RWPE1 (cell line): Measurements from ENCODE around the gene CYSLTR2.
A peak's percentile ranks its signal among the peaks of the same experiment; 100 is the strongest.
"Not testable (repeated sequence)": the region's sequence is repeated elsewhere in the genome, so short reads cannot be mapped to it uniquely, and the experiment has no call there.

ENCODE experiments used
- CTCF ChIA-PET: fragments of 350-600 bp; sonication (Branson Sonifier 250); formaldehyde crosslinking; extraction: SDS; loops from one replicate; lab custom pipeline; 2021; lab: Yijun Ruan, JAX
- POLR2A ChIA-PET: fragments of 400-600 bp; formaldehyde crosslinking; extraction: SDS; loops from one replicate; lab custom pipeline; 2020; ENCODE audit warnings: antibody characterized with exemption; ENCODE audit not compliant: low non-redundant PET; lab: Yijun Ruan, JAX
- DNase-seq: peaks from one replicate; pipeline ENCODE4 v3.0.0; 2012; ENCODE audit warnings: low spot score
- H3K27ac ChIP-seq: fragments of 450-650 bp; 2 replicates; pipeline ENCODE4 v1.5.1; 2017
- CTCF ChIP-seq: fragments of 450-650 bp; conservative IDR thresholded peaks from 2 replicates; pipeline ENCODE4 v1.5.1; 2017; ENCODE audit warnings: low read depth, mild to moderate bottlenecking

The CYSLTR2 gene

GRCh38 chr13:48687249-48687648 is 33.5 kb downstream of the CYSLTR2 start:
- ChIA-PET CTCF (no interaction called here), POLR2A (no interaction called here)
- no peak overlapping the region for H3K27ac ChIP-seq
- no peak for DNase-seq
- no peak for TF ChIP-seq CTCF

- ChIA-PET POLR2A (no interaction called here), CTCF (no interaction called here)
- no peak for TF ChIP-seq CTCF
- no peak for DNase-seq
- H3K27ac ChIP-seq = no peak overlapping the region
Observed at GRCh38 chr13:48693998-48694397, 40.3 kb downstream of the CYSLTR2 start.

DNA sequence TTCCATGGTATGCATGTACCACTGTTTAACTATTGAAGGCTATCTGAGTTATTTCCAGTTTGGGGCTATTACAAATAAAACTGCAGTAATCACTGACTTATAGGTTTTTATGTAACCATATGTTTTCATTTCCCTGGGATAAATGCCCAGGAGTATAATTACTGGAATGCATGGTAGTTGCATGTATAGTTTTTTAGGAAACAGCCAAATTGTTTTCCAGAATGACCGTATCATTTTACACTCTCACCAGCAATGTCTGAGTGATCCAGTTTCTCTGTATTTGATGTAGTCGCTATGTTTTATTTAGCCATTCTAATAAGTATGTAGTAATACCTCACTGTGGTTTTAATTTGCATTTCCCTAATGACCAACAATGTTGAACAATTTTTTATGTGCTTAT is 42.0 kb downstream of the CYSLTR2 start:
- POLR2A ChIA-PET = no interaction called here
- H3K27ac ChIP-seq = no peak overlapping the region
- DNase-seq = no peak
- TF ChIP-seq CTCF = no peak
- CTCF ChIA-PET = no interaction called here

DNA sequence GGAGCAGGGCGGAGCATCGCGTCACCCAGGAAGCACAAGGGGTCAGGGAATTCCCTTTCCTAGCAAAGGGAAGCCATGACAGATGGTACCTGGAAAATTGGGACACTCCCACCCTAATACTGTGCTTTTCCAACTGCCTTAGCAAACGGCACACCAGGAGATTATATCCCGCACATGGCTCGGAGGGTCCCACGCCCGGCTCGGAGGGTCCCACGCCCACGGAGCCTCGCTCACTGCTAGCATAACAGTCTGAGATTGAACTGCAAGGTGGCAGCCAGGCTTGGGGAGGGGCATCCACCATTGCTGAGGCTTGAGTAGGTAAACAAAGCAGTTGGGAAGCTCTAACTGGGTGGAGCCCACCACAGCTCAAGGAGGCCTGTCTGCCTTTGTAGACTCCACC is 42.9 kb downstream of the CYSLTR2 start:
- POLR2A ChIA-PET, H3K27ac ChIP-seq, DNase-seq, CTCF ChIA-PET: not testable (repeated sequence)

DNA sequence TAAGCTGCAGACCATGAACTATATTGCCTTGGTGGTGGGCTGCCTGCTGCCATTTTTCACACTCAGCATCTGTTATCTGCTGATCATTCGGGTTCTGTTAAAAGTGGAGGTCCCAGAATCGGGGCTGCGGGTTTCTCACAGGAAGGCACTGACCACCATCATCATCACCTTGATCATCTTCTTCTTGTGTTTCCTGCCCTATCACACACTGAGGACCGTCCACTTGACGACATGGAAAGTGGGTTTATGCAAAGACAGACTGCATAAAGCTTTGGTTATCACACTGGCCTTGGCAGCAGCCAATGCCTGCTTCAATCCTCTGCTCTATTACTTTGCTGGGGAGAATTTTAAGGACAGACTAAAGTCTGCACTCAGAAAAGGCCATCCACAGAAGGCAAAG is 53.7 kb downstream of the CYSLTR2 start:
- CTCF ChIA-PET = no interaction called here
- no peak overlapping the region for H3K27ac ChIP-seq
- POLR2A ChIA-PET = no interaction called here
- DNase-seq = no peak
- no peak for TF ChIP-seq CTCF

DNA sequence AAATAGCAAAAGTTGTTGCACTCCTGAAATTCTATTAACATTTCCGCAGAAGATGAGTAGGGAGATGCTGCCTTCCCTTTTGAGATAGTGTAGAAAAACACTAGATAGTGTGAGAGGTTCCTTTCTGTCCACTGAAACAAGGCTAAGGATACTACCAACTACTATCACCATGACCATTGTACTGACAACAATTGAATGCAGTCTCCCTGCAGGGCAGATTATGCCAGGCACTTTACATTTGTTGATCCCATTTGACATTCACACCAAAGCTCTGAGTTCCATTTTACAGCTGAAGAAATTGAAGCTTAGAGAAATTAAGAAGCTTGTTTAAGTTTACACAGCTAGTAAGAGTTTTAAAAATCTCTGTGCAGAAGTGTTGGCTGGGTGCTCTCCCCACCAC is 55.0 kb downstream of the CYSLTR2 start:
- POLR2A ChIA-PET = no interaction called here
- CTCF ChIA-PET = no interaction called here
- no peak for DNase-seq

GRCh38 chr13:48709213-48709612 is 55.5 kb downstream of the CYSLTR2 start:
- TF ChIP-seq CTCF = no peak
- peak; percentile 21 for DNase-seq
- POLR2A ChIA-PET = no interaction called here
- no peak overlapping the region for H3K27ac ChIP-seq
- CTCF ChIA-PET = interaction anchor here (0.6 kb wide), 2 partner anchors 187 to 949 kb away, joined by 3 read pairs; no protein-coding TSS in a partner anchor

More for the DNA sequence above, 55.0 kb downstream of the CYSLTR2 start:
- H3K27ac ChIP-seq = no peak overlapping the region
- no peak for TF ChIP-seq CTCF
